A673 (cell line): ENCODE results near the gene NFATC2. TPM values are rescaled to one million over a fixed set of nuclear protein-coding genes. Genes with fewer than 3 reads are reported as not detected.

ENCODE experiments used
- BruUV-seq: library from RNA; stranded (reverse); fragments of 400-500 nt; replicated peaks from 2 replicates; lab custom pipeline; 2021; lab: Mats Ljungman, UMichigan
- CTCF ChIA-PET: fragments of 300-600 bp; sonication (Branson Sonifier 250); formaldehyde crosslinking; loops from one replicate; lab custom pipeline; 2022; ENCODE audit warnings: antibody characterized with exemption; lab: Charles Lee
- POLR2A ChIA-PET: fragments of 300-600 bp; sonication (Branson Sonifier 250); formaldehyde crosslinking; loops from one replicate; lab custom pipeline; 2022; ENCODE audit warnings: antibody characterized with exemption; ENCODE audit not compliant: low non-redundant PET; lab: Charles Lee
- DNase-seq: peaks from one replicate; pipeline ENCODE4 v3.0.0-alpha.2; 2015; ENCODE audit warnings: low spot score
- H3K27ac ChIP-seq: fragments of 200-600 bp; sonication (generic); 2 replicates; pipeline ENCODE4 v1.5.1; 2016; ENCODE audit warnings: mixed run types, low read depth, mild to moderate bottlenecking, mixed read lengths, antibody characterized with exemption, low read length; ENCODE audit not compliant: poor library complexity, severe bottlenecking
- H3K27me3 ChIP-seq: fragments of 200-600 bp; sonication (generic); replicated peaks from 2 replicates; pipeline ENCODE4 v1.6.1; 2017; ENCODE audit warnings: mixed run types, low read depth, mild to moderate bottlenecking, mixed read lengths, antibody characterized with exemption, low read length; ENCODE audit not compliant: insufficient read depth, poor library complexity
- H3K36me3 ChIP-seq: fragments of 200-600 bp; sonication (generic); 2 replicates; pipeline ENCODE4 v1.6.1; 2016; ENCODE audit warnings: mixed run types, mild to moderate bottlenecking, mixed read lengths, antibody characterized with exemption, low read length; ENCODE audit not compliant: insufficient read depth, poor library complexity, severe bottlenecking
- H3K4me1 ChIP-seq: fragments of 200-600 bp; sonication (generic); 2 replicates; pipeline ENCODE4 v1.6.1; 2017; ENCODE audit warnings: mixed run types, mild to moderate bottlenecking, mixed read lengths, antibody characterized with exemption, low read length; ENCODE audit not compliant: insufficient read depth, poor library complexity, severe bottlenecking
- H3K4me3 ChIP-seq: fragments of 200-600 bp; sonication (generic); 2 replicates; pipeline ENCODE4 v1.5.1; 2016; ENCODE audit warnings: low read depth, mixed run types, mild to moderate bottlenecking, mixed read lengths, low read length; ENCODE audit not compliant: poor library complexity, severe bottlenecking
- H3K9me3 ChIP-seq: fragments of 200-600 bp; sonication (generic); 2 replicates; pipeline ENCODE4 v1.6.1; 2016; ENCODE audit warnings: mixed run types, low read depth, mild to moderate bottlenecking, mixed read lengths, antibody characterized with exemption, low read length; ENCODE audit not compliant: poor library complexity, severe bottlenecking
- CTCF ChIP-seq: fragments of 300-800, 200-600 bp; sonication (generic); conservative IDR thresholded peaks from 2 replicates; pipeline ENCODE4 v1.5.1; 2017; ENCODE audit warnings: low read depth, mild to moderate bottlenecking, antibody characterized with exemption, low read length, moderate library complexity, mixed read lengths
- EZH2 ChIP-seq: fragments of 200-600 bp; sonication (generic); IDR thresholded peaks from 2 replicates; pipeline ENCODE4 v1.6.1; 2017; ENCODE audit warnings: borderline replicate concordance, low read depth, mild to moderate bottlenecking, mixed read lengths, antibody characterized with exemption, low read length; ENCODE audit not compliant: poor library complexity, severe bottlenecking
- intact Hi-C: fragments of 100-400 bp; cut with micrococcal nuclease; formaldehyde crosslinking; loops from one replicate; pipeline ENCODE4 v1.10.0; 2022; ENCODE audit not compliant: unreplicated experiment
- total RNA-seq: library from RNA; stranded (reverse); gene quantifications from 2 replicates; pipeline ENCODE4 v1.2.3, GENCODE V29; 2021

Gene NFATC2
- total RNA-seq, 1 experiment from 2014 or later: 0.64 TPM

DNA sequence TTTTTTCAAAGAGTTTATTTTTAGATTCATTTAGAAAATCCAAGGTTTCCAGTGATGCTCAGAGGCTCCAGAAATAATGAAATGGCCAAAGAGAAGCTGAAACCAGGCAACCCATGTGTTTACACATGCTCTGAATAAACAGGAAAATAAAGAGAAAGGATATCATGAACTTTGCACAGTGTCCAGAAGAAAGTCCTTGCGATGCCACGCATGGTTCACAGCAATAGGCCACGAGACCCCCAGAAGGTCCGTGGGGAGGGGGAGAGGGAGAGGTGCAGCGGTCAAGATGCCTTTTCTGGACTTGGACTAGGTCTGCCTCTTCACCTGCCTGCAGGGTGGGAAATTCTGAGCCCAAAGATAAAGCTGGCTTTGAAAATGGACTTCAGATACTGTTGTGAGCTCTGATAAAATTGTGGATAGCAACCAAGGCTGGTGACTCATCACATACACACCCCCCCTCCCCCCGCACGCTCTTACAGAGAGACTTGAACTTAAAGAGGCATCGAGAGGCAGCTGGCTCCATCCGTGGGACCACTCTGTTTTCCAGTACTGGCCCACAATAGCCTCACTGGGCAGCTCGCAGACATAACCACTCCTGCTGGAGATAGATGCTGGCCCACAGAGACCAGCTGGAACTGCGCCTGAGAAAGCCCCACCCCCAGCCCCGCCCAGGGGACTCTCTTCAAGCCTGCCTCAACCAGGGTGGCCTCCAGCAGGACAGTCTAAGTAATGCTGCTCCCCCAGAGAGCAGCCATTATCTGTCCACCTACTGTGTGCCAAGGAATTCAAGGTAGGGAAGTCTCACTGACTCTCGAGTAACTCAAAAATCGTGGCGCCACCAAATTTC lies 21.2 kb upstream of the NFATC2 start:
- ChIA-PET CTCF (interaction anchor here (0.5 kb wide), 1 partner anchor 21 kb away, joined by 4 read pairs; the partner anchor contains the start of gene NFATC2), POLR2A (no interaction called here)
- Histone ChIP-seq H3K4me3 (no peak overlapping the region), H3K4me1 (peaks cover 20% of the 10 kb centered on the region), H3K36me3 (no peaks in the 10 kb centered on the region), H3K9me3 (no peaks in the 10 kb centered on the region), H3K27me3 (no peaks in the 10 kb centered on the region), H3K27ac (no peak overlapping the region)
- BruUV-seq: no TSS peak
- intact Hi-C loops: no loop called here
- 0 out of 2 replicates have a peak, but pooled peaks have one; percentile 13 for TF ChIP-seq CTCF
- TF ChIP-seq EZH2: no peak
- DNase-seq: peak; percentile 79

DNA sequence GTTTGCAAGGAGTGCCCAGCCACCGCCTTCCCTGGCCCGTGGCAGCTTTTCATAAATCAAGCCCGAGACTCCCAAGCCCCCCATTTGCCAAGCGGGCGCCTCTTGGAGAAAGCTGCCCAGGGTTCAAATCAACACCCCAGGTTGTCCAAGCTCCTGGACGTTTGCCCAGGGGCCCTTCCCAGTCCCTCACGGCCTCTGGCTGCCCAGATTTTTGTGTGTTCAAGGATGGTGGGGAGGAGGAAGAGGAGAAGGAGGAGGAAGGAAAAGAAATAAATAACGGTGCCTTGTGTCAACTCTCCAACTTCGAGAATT lies 20.6 kb upstream of the NFATC2 start:
- peaks cover 26% of the 10 kb centered on the region for H3K4me1 ChIP-seq
- CTCF ChIA-PET: interaction anchor here (1.1 kb wide), 1 partner anchor 520 kb away, joined by 3 read pairs; no protein-coding TSS in a partner anchor
- H3K4me3 ChIP-seq: peak overlapping the region; percentile 57
- intact Hi-C loops: no loop called here
- H3K9me3 ChIP-seq: no peaks in the 10 kb centered on the region
- H3K36me3 ChIP-seq: no peaks in the 10 kb centered on the region
- no peaks in the 10 kb centered on the region for H3K27me3 ChIP-seq
- TF ChIP-seq EZH2: no peak
- TF ChIP-seq CTCF: no peak
- peak overlapping the region; percentile 4 for H3K27ac ChIP-seq
- BruUV-seq: no TSS peak
- POLR2A ChIA-PET: no interaction called here
- DNase-seq: no peak

- Histone ChIP-seq H3K4me1 (peaks cover 26% of the 10 kb centered on the region), H3K9me3 (no peaks in the 10 kb centered on the region), H3K36me3 (no peaks in the 10 kb centered on the region), H3K27ac (peak overlapping the region; percentile 4), H3K4me3 (peak overlapping the region; percentile 57), H3K27me3 (no peaks in the 10 kb centered on the region)
- no TSS peak for BruUV-seq
- ChIA-PET POLR2A (interaction anchor here (0.6 kb wide), 1 partner anchor 633 kb away, joined by 3 read pairs; no protein-coding TSS in a partner anchor), CTCF (interaction anchor here (1.1 kb wide), 1 partner anchor 521 kb away, joined by 3 read pairs; no protein-coding TSS in a partner anchor)
- DNase-seq: peak; percentile 83
- intact Hi-C loops: no loop called here
- TF ChIP-seq CTCF (peak; percentile 31; the same call in 1 of the 2 replicates), EZH2 (no peak)
These were observed 20.0 kb upstream of the NFATC2 start for GRCh38 chr20:51562332-51563173.
